ENCODE measurements around the gene MLC1.
A peak's percentile ranks its signal among the peaks of the same experiment; 100 is the strongest.

The MLC1 gene

DNA sequence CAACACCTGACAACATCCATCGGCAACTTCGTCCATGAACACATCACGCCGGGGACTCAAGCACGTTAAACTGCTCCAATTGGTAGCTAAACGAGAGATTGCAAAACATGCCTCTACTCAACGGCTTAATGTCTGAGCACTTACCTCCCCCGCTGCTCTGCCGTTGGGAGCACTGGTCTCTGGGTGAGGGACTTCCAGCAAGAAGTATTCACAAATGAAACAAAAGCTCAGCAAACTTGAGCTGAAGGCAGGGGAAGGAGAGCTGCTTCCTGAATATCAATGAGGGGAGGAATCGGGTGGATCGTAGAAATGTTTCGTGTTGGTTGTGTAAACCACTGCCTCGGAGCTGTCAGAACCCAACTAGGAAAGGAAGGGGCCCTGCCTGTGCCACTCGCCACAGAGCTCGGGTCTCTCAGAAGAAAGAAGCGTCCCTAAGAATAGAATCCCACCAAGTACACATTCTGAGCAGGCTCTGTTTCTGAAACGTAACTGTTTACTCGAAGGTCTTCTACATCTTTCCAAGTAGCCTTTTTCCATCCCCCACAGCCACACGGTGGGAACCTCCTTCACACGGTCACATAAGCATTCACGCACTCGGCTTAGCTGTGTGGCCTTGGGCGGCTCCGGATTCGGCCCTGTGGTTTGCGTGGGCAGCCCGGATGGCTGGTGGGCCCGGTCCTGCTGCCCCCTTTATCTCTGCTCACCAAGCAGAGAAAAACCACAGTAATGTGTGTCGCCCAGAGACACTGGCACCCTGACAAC lies at the start of gene MLC1:
Gene MLC1 (minus strand): TSS at position 216 of the 762 bp plus-strand sequence. CDS start 524 bp downstream, outside the sequence.
- peak; percentile 7 for DNase-seq (ENCODE audit: low spot score)

DNA sequence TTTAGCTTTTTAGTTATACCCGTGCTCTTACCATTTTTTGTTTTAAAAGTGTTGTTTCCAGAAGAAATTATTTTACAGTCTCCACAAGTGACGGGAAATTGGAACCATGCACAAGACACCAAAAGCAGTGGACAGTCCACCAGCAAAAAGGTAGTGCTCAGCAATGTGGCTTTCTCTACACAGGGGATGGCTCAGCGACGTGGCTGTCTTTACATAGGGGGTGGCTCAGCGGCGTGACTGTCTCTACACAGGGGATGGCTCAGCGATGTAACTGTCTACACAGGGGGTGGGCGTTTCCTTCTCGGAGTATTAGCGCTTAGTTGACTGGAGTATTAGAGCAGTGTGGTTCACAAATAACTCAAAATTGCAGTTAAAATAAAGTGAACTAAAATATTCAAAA lies 49.3 kb upstream of the MLC1 start:
- no peak for DNase-seq (ENCODE audit: low spot score)

DNA sequence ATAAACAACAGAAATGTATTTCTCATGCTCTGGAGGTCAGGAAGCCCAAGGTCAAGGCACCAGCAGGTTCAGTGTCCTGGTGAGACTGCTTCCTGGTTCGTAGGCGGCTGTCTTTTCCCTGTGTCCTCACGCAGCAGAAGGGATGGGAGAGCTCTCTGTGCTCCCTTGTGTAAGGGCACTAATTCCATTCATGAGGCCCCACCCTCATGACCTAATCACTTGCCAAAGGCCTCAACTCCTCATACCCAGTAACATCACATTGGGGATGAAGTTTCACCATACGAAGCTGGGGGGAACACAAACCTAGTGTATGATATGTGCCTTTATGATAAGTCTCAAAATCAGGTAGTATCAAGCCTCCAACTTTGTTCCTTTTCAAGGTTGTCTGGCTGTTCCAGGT lies 46.7 kb upstream of the MLC1 start:
- no peak for DNase-seq (ENCODE audit: low spot score)

DNA sequence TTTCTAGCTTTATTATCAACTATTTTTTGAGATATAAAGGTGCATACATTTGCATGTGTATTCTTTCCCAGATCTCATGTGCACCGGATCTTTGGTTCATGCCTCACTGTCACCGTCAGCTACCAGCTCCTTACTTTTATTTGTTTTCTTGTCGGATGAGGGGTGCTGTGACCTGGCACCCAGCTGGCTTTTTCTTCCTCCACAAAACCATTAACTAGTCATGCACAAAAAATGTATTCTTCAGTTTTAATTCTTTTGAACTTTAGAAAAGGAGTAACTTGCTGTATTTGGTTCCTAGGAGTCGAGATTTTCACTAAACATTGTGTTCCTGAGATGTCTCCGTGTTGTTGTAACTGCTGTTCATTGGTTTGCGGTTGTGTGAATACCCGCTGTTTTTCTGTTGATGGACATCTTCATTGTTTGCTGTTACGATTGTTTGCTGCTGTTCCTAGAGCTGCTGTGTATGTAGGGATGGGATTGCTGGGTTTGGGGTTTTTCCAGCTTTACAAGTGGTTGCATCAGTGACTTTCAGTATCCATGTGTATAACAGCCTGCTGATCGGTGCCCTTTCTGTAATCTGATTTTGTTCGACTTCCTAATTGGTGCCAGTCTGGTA lies 44.0 kb upstream of the MLC1 start:
- no peak for DNase-seq (ENCODE audit: low spot score)

DNA sequence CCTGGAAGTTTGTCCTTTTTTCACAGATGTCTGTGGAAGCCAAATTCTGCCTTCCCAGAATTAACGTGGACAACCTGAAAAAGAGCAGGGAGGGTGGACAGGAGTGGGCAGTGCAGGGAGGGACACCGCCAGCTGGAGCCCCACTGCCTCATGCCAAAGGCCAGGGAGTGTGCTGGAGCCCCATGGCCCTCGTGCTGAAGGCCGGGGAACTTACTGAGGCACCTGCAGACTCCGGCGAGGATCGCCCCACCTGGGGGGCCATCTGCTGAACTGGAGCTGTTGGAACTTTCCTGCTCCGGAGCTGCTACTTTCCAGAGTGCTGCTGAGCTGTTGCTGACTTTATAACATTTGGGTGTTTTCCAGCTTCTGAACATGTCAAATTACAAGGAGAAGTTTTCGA lies 39.8 kb upstream of the MLC1 start:
- no peak for DNase-seq (ENCODE audit: low spot score)

DNA sequence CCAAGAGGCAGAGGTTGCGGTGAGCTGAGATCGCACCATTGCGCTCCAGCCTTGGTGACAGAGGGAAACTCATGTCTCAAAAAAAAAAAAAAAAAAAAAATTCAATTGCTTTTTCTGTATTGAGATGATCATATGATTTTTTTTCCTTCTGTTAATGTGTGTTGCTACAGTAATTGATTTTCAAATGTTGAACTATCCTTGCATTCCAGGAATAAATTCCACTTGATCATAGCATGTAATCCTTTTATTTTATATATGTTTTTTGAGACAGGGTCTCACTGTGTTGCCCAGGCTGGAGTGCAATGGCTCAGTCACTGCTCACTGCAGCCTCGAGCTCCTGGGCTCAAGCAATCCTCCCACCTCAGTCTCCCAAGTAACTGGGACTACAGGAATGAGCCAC lies 37.9 kb upstream of the MLC1 start:
- DNase-seq (ENCODE audit: low spot score): no peak

DNA sequence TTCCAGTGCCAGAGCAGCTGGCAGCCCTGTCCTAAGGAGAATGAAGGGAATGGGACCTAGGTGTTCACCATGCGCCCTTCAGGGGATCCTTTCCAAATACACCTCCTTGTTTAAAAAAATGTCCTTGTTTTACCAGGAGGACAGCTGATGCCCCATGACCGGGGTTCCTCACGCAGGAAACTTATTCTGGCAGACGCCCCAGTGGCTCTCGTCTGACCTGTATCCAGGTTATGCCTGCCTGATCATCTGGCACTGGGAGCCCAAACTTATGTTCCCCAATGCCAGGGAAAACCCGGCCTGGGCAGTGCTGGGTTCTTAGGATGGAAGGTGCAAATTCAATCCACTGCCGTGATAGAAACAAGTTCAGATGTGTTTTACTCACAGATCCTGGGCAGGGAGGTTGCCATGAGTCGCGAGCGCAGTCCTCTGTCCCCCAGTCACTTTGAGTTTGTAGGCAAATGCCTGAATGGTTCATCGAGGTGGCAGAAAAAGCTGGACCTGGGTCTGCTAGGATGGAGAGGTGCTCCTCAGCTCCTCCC lies 36.0 kb upstream of the MLC1 start:
- DNase-seq (ENCODE audit: low spot score): no peak

DNA sequence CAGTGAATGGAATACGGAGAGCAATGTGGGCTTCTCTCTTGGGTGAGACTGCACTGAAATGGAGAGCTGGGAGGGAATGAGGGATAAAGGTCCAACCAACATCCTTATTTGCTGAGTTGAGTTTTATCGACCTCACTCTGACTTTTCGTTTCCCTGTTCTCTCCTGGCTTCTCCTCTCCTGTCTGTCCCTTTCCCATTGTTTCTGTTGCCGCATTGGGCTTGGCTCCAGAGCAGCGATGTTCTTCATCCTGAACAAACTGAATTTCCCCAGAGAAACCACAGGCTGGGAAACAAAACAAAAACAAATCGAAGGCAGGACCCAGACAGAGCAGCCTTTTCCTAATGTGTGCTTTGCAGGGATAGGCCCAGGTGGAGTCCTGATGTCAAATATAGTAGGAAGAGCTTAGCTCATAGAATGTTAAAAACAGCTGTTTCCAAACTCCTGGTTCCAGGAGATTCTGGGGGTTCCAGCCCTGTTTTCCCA lies 34.6 kb upstream of the MLC1 start:
- DNase-seq (ENCODE audit: low spot score): no peak

DNA sequence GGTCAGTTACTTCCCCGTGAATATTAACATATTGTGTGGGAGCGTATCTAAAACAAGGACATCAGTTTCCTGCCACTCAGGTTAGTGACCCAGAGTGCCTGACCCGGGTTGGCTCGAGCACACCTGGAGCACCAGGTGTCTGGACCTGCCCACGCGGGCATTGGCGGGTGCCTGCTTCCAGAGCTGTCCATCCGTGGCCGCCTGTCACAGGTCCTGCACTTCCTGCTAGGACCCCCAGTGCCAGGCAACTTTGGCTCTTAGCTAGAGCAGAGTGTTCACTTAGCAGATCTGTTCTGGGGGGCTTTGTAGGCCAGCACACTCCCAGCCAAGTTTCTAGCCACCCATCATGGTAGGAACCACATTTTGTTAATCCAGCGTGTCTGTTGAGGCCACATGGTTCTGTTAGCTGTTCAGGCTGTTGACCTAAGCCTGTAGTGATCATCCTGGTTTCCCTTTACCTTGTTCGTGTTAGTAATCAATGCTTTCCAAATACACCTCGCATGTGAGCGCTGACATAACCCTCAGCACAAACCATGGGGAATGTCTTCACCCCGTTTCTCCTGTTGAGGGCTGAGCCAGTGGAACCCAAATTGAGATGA lies 34.0 kb upstream of the MLC1 start:
- DNase-seq (ENCODE audit: low spot score): no peak

DNA sequence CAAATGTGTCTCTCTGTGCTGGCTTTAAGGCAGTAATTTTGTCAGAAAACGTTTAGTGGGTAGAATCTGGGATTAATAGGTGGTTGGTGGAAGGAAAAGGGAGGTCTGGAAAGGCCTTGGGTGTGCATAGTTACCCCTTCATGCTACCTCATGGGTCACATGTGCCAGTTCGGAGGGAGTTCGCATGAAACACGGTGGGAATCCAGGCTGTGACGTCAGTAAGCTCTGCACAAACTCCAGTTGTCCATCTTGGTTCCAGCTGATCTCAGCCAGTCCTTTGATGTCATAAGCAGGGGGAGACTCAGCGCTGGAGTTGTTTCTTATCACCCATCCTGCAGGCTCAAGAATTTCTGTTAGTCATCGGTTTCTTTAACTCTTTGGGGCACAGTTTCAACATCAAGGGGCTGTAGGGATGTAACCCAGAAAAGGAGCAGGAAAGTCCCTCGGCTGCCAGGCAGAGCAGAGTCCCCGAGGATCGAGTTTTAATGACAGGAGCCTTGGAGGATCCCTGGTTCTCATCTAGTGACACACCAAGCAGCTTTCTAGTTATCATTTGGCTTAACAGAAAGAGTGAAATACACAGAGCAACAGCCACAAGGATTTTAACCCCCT lies 33.4 kb upstream of the MLC1 start:
- no peak for DNase-seq (ENCODE audit: low spot score)

DNA sequence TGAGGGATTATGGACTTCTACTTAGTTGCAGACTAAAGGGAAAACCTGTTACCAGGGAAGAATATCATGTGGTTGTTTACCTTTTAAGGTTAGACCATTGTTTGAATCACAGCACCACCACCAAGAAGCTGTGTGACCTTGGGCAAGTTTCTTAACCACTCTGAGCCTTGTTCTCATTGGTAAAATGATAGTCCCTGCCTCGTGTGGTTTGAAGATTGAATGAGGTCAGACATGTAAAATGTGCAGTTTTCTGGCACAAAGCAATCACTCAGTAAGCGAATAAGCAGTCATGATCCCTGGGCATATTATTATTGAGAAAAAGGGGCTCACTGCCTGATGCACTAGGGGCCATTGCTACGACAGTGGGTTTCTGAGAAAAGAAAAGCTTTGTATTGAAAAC lies 32.9 kb upstream of the MLC1 start:
- no peak for DNase-seq (ENCODE audit: low spot score)

DNA sequence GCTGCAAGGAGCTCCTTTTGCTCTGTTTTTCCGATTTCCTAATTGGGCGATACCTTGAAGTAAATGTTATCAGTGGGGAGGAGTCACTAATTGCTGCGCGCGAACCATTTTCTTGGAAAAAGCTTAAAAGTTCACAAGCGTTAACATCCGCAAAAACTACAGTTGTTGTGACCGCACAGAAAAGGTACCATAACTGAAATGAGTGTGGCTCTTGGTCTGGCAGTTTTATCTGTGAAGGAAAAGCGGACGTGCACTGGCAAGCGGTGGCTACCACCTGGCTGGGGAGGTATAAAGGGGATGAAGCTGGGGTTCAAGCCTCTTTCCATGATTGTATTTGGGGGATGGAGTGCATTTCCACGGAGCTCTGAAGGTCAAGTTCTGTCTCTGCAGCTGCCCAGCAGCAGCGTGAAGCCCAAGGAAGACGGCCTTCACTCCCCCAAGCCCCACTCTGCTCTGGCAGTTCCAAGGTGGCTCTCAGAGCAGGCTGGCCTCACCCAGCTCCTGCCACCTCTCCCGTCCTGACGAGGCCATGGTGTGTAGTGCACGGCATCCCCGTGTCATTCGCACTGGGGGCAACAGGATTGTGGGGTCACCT lies 32.0 kb upstream of the MLC1 start:
- DNase-seq (ENCODE audit: low spot score): no peak

DNA sequence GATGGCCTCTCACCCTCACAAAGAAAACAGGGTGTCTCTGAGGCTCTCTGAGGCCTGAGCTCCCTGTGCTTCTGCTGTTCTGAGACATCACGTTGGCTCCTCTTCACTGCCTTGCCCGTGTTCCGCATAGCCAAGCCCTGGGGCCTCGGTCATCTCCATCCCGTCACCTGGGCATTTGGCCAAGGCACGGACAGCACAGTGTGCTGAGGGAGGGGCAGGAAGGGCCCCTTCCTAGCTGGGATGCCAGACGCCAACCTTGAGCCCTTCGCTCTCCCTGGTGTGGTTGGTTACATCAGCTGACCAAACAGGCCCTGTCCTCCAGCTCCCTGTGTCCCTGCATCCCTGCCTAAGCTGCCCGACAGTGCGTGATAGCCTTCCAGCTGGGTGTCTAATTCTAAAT lies 30.5 kb upstream of the MLC1 start:
- no peak for DNase-seq (ENCODE audit: low spot score)

DNA sequence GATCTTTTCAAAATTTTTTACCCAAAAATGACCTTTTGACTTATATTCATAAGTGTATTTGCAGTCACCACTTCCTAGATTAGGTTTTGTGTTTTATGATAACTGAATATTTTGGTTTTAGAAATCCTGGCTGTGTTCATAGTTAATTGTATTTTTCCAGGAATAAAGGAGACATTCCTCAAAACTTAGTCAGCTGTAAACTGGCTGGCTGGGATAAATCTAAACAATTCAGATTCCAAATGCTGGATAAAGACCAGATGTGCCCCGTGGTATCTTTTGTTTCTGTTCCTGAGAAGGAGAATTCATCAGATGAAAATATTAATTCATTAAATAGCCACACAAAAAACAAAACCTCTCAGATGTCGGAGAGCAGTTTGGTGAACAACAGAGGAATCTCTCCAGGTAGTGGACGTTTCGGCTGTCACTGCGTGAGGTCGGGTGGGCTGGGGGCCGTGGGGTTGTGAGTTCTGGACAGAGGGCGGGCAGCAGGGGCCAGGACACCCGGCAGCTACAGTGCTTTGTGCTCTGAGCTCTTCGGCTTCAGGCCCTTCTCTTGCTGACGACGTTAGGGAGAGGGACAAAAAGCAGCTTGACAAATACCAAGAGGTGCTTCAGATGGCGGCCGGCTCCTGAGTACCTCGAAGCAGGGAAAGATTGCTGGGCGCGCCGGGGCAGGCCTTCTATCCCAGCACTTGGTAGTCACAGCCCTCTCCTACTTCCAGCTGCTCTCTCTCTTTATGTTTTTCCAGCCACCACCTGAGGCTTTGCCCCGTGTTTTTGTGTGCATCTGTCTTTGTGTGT lies 29.2 kb upstream of the MLC1 start:
- no peak for DNase-seq (ENCODE audit: low spot score)

DNA sequence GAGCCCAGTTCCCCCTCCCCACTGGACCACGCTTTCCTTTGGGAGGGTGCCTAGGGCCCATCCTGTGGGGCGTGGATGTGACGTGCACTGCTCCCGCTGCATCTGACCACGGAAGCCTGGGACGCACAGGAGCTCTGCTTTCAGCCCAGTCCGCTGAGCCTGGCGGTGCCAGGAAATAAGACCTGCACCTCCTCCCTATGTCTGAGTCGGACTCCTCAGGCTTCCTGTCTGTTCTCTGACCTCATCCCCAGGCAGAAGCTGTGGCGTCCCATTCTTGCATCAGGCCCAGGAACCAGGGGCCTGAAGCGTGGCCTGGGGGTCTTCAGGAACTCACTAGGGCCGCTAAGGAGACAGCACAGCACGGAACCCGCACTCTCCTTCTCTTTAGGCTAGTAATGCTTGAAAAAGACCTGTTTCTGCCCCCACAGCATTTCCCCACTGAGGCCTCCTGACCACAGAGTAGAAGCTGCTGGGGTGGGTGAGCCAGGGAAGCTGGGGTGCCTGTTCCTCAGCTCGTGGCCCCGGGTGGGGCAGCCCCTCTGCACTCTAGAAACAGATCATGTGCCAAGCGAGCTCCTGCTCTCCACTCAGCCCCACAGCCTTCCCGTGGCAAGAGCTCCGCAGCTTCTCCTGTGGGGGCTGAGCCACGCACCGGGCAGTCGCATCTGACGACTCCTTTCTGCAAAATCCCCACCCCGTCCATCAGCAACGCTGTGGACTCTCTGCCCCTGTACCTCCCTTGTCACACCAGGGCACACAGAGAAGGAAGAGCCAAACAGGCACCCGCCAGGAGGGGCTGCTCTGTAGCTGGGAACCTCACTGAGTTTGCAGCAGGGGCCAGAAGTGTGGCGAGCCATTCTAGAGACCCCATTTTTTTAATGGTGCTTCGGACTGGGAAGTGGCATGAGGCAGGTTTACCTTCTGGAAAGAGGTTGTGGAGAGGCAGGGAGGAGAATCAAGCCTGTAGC lies 27.2 kb upstream of the MLC1 start:
- DNase-seq (ENCODE audit: low spot score): peak; percentile 24

DNA sequence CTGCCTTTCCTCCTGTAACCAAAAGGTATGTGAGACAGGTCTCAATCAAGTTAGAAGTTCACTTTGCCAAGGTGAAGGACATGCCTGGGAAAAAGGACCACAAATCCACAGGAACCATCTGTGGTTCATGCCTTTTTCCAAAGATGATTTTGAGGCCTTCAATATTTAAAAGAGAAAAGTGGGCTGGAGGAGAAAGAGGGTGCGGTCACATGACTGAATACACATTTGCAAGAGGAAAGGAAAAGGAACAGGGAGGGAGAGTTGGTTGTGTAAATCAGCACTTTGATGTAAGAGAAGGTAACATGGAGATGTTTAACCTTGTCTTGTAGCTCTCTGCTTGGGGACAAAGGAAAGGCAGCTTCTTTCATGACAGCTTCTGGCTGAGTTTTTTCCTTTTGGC lies 25.8 kb upstream of the MLC1 start:
- no peak for DNase-seq (ENCODE audit: low spot score)

DNA sequence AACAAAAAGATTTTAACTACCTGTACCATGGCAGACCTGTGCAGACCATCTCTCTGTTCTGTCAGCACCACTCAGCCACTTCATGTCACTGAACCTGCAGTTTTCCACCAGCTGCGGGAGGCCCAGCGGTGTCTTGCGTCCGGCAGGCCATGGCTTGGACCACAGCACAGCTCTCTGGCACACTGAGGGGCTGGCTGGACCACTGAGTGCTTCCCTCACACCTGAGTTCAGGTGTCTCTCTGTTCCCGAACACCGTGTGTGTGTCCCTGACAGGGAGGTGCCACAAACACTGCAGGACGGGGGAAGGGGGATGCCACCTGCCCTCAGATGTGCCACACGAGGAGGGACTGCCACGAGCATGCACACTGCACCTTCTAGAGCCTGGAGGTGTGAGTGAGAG lies 22.3 kb upstream of the MLC1 start:
- DNase-seq (ENCODE audit: low spot score): no peak

DNA sequence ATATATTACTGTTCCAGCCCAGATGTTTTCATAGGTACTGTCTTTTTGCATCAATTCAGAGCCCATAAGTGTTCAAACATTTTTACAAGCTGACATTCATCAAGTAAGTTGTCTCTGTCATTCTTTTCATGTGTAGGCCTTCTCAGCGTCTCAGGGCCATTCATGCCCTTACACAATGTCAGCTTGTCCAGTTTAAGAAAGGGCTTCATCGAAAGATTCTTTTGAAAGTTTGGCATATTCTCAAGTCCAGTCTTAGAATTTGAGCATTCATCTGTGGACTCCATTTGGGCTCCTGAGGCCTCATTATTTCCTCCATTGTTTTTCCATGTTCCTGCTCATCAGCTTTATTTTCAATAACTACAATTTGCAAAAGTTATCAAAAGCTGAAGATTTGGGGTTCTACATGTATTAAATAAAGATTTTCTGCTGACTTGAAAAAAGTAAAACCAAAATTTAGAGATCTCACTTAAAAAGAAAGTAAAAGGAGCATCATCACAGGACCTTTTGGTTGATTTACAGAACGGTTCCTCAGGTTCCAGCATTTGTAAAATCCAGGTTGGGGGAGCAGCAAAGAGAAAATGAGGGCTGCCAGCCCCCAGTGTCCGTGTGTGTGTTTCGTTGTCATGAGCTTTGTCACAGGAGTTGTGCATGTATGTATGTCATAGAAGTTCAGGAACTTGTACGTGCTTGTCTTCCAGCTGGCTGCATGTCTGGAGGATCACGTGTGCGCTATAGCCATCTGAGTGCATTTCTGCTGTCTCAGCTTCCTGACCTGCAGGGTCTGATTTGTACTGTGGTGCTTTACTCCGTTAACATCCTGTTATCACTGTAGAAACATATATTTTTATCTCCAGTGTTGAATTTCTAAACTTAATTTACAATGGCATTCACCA lies 20.2 kb upstream of the MLC1 start:
- DNase-seq (ENCODE audit: low spot score): peak; percentile 35

DNA sequence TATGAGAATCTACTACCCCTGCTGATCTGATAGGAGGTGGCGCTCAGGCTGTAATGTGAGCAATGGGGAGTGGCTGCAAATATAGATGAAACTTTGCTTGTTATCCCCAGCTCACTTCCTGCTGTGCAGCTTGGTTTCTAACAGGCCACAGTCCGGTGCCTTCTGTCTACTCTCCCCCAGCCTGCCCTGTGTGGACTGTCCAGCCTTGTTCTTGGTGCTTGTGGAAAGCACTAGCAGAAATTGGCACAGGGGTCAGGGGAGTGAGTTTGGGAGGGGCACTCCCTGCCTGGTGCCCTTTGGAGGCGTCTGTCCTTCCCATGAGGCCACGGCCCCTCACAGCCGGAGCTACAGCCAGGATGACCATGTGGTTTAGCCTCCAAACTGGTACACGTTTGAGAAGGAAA lies 18.9 kb upstream of the MLC1 start:
- DNase-seq (ENCODE audit: low spot score): no peak

Measured in activated CD4-positive, alpha-beta T cell treated with anti-CD3 and anti-CD28 coated beads, Interleukin-2, Interleukin-4, amounts not matched to agents 100 ng/mL and 50 ng/mL, durations not matched to agents 16 hours and 8 hours (primary cell).